Right ventricle myocardium superior (tissue), 1 donor: ENCODE data around the gene TARS2. TPM values are rescaled to one million over a fixed set of nuclear protein-coding genes. Genes with fewer than 3 reads are reported as not detected.

Source experiments
- ATAC-seq: fragments of 200-7000 bp; cut with Tn5 transposase; one replicate; pipeline ENCODE4 v1.9.1; 2020; ENCODE audit warnings: mild to moderate bottlenecking; ENCODE audit not compliant: poor library complexity
- DNase-seq: peaks from one replicate; pipeline ENCODE4 v3.0.0-alpha.2; 2020
- intact Hi-C: fragments of 100-400 bp; cut with DNase I; formaldehyde crosslinking; loops from one replicate; pipeline ENCODE4 v1.11.2; 2022
- total RNA-seq: library from RNA; stranded (reverse); fragmentation: NEBNext Ultra II Directional; extraction: Animal tissue kit (Norgen Biotek cat#: 25700); gene quantifications from one replicate; pipeline ENCODE4 v1.2.1, GENCODE V29; 2021
- donor health status: DM: no; HTN: yes; CAD: no; lungs with severe emphysema.

TARS2 gene
- total RNA-seq, 1 donor from 2014 or later, result 28.0 TPM

GRCh38 chr1:150530491-150531159 lies 43.4 kb downstream of the TARS2 start:
- peak; percentile 10 for DNase-seq
- intact Hi-C loops, result loop anchor here (5.0 kb wide), 1 partner anchor 63 kb away; no protein-coding TSS in a partner anchor
- ATAC-seq, result no peak

GRCh38 chr1:150532860-150533259 lies 45.6 kb downstream of the TARS2 start:
- no peak for ATAC-seq
- intact Hi-C loops, result loop anchor here (5.0 kb wide), 1 partner anchor 66 kb away; no protein-coding TSS in a partner anchor
- DNase-seq, result peak; percentile 52

- ATAC-seq, result no peak
- intact Hi-C loops, result loop anchor here (5.0 kb wide), 1 partner anchor 67 kb away; no protein-coding TSS in a partner anchor
- DNase-seq, result peak; percentile 33
These were observed 46.8 kb downstream of the TARS2 start for GRCh38 chr1:150534002-150534401.

GRCh38 chr1:150535511-150536287 lies 48.5 kb downstream of the TARS2 start:
- intact Hi-C loops, result no loop called here
- DNase-seq (peak; percentile 38), ATAC-seq (peak; percentile 10)

GRCh38 chr1:150536836-150537731 lies 49.9 kb downstream of the TARS2 start:
- DNase-seq (peak; percentile 27), ATAC-seq (no peak)
- intact Hi-C loops, result no loop called here

GRCh38 chr1:150537732-150538684 lies 50.8 kb downstream of the TARS2 start:
- peak; percentile 49 for DNase-seq
- no peak for ATAC-seq
- intact Hi-C loops, result no loop called here

DNA sequence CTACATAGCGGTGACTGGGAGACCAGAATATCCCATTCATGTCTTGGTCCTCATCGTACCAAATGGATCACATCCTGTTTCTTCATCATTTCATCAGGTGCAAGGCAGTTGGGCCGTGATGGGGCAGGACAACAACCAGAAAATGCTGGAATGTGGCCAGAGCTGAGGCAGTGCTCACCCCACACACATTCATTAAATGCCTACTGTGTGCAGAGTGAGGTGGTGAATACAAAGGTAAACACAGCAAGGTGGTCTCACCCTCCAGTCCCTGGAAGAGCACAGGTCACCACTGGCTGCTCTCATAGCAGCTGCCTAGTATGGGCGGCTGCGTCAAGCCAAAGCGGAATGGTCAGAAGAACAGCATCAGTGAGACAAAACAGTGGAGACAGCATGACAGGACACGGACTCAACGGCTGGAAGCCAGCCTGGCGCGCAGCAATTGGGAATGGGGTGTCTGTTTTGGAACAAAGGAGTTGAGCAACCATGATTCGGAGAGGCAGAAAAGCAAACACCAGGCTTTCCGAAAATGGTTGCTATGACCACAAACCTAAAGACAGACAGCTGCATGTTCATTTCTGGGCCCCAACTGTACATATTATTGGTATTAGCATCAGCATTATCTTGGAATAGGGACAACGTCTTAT lies 56.4 kb downstream of the TARS2 start:
- intact Hi-C loops, result no loop called here
- DNase-seq (peak; percentile 83), ATAC-seq (peak; percentile 74)

- peak; percentile 28 for ATAC-seq
- DNase-seq, result peak; percentile 10
- intact Hi-C loops, result no loop called here
These were observed 57.0 kb downstream of the TARS2 start for GRCh38 chr1:150544204-150544603.

- ATAC-seq (no peak), DNase-seq (peak; percentile 15)
- intact Hi-C loops, result no loop called here
These were observed 58.3 kb downstream of the TARS2 start for GRCh38 chr1:150545486-150546032.

GRCh38 chr1:150546294-150546937 lies 59.2 kb downstream of the TARS2 start:
- peak; percentile 3 for DNase-seq
- ATAC-seq, result no peak
- intact Hi-C loops, result no loop called here

DNA sequence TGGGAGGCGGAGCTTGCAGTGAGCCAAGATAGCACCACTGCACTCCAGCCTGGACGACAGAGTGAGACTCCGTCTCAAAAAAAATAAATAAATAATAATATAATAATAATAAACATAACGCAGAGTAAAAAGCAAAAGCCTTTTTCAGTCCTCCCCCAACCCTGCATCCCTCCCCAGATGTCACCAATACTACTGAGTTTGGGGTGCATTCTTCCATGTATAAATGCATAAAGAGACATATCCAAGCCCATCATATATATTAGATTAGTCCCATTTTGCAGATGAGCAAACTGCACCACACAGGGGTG lies 61.1 kb downstream of the TARS2 start:
- DNase-seq (no peak), ATAC-seq (no peak)
- intact Hi-C loops, result no loop called here

DNA sequence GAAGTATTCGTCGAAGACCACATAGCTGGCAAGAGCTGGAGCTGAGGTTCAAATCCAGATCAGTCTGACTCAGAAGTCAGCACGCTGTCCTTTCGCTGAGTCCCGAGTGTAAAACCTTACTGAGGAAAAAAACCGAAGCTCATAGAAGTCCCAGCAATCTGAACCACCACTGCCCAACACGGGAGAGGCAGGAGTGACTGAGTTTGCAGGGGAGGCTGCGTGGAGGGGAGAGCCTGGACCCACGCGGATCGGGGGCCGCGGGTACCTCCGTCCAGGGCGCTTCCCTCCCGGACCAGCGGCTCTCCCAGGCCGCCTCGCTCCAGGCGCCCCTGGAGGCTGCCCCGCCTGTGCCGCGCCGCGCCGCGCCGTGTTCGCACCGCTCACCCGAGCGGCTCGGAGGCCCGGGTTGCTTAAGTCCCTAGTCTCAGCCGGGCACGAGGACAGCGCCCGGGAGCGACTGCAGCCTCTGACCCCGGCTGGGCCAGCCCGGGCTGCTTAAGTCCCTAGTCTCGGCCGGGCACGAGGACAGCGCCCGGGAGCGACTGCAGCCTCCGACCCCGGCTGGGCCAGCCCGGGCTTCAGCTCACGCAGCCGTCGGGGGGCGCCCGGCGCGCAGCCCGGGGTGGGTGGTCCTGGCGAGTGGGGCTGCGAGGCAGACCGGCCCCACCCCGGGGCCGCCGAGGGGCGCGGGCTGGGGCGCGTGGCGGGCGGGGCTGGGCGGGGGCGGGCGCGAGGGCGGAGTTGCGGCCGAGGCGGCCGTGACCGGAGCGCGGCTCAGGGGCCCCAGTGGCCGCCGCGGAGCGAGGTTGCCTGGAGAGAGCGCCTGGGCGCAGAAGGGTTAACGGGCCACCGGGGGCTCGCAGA lies 61.6 kb downstream of the TARS2 start, which contains the start of gene ADAMTSL4:
ADAMTSL4 (plus strand) TSS at position 777 of the 864 bp plus-strand sequence. CDS start 2,881 bp downstream, outside the sequence.
- ATAC-seq (peak; percentile 56), DNase-seq (peak; percentile 86)
- intact Hi-C loops, result no loop called here

DNA sequence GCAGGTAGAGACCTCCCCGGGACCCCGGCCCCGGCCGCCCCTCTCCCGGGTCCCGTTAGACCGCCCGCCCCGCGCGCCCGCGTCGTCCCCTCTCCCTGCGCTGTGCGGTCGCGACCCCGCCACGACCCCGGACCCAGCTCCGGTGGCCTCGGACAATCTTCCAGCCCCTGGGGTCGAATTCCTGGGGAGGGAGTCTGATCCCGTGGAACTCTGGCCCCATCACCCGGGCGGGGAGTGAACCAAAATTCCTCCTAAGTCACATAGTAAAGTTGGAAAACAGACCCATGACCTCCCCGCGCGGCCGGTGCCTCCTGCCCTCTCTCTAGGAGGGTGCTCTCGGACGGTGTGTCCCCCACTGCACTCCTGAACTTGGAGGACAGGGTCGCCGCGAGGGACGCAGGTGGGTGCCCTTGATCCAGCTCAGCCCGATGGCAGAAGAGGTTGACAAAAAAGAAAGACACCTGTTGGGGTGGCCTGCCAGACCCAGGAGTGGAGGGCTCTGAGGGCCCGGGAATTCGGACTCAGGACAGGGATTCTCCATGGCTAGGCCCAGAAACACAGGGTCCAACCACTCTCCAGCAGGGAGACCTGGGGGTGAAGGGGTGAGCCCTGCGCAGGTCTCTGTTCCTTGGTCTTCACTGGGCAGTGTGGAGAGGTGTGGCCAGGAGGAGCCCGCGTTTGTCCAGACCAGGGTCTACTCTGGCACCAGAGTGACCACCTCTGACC lies 62.4 kb downstream of the TARS2 start:
- DNase-seq (peak; percentile 72), ATAC-seq (peak; percentile 10)
- intact Hi-C loops, result loop anchor here (10.0 kb wide), 1 partner anchor 265 kb away; no protein-coding TSS in a partner anchor

GRCh38 chr1:150550222-150551050 lies 63.2 kb downstream of the TARS2 start:
- peak; percentile 74 for DNase-seq
- intact Hi-C loops, result loop anchor here (10.0 kb wide), 1 partner anchor 264 kb away; no protein-coding TSS in a partner anchor
- peak; percentile 19 for ATAC-seq
